Spleen (tissue), 11 donors: Measurements from ENCODE around the gene SIPA1L3. TPM values are rescaled to one million over a fixed set of nuclear protein-coding genes. Genes with fewer than 3 reads are reported as not detected.
A peak's percentile ranks its signal among the peaks of the same experiment; 100 is the strongest.

Experiments
- DNase-seq: peaks from one replicate; pipeline ENCODE4 v3.0.0-alpha.2; 2020
- H3K27ac ChIP-seq, 8 donors: fragments of 200-600 bp; sonication (generic) in 7 of 8; 1 replicate in 4 of 8; 2 replicates in 4 of 8; pipeline versions ENCODE4 v1.5.0 to v1.8.0; 2016 to 2021; ENCODE audit warnings: inconsistent platforms in 4 of 8, mild to moderate bottlenecking in 4 of 8, moderate library complexity in 1 of 8
- H3K27me3 ChIP-seq, 7 donors: fragments of 200-600 bp; sonication (generic) in 6 of 7; replicated peaks in 1 of 7; 1 replicate in 4 of 7; 2 replicates in 3 of 7; pipeline versions ENCODE4 v1.5.0 to v1.8.0; 2016 to 2021; ENCODE audit warnings: inconsistent platforms in 3 of 7, mild to moderate bottlenecking in 1 of 7
- H3K36me3 ChIP-seq, 6 donors: fragments of 200-600 bp; sonication (generic) in 5 of 6; 1 replicate in 4 of 6; 2 replicates in 2 of 6; pipeline versions ENCODE4 v1.5.0 to v1.8.0; 2016 to 2021; ENCODE audit warnings: inconsistent platforms in 2 of 6
- H3K4me1 ChIP-seq, 6 donors: fragments of 200-600 bp; sonication (generic) in 5 of 6; 1 replicate in 3 of 6; 2 replicates in 3 of 6; pipeline versions ENCODE4 v1.5.0 to v1.8.0; 2016 to 2021; ENCODE audit warnings: inconsistent platforms in 3 of 6
- H3K4me3 ChIP-seq, 8 donors: fragments of 200-600 bp; sonication (generic) in 7 of 8; 1 replicate in 4 of 8; 2 replicates in 4 of 8; pipeline versions ENCODE4 v1.5.0 to v1.8.0; 2016 to 2021; ENCODE audit warnings: inconsistent platforms in 4 of 8, mild to moderate bottlenecking in 4 of 8, moderate library complexity in 2 of 8
- H3K9me3 ChIP-seq, 8 donors: fragments of 200-600 bp; sonication (generic) in 7 of 8; 1 replicate in 4 of 8; 2 replicates in 4 of 8; pipeline versions ENCODE4 v1.5.0 to v1.8.0; 2016 to 2021; ENCODE audit warnings: inconsistent platforms in 4 of 8
- POLR2A ChIP-seq, 3 donors: fragments of 450-650 bp; IDR thresholded peaks; one replicate each; pipeline ENCODE4 v1.5.1; 2017; ENCODE audit warnings: antibody characterized with exemption in 3 of 3, mild to moderate bottlenecking in 1 of 3
- POLR2AphosphoS5 ChIP-seq, 3 donors: sonication (generic); formaldehyde crosslinking; IDR thresholded peaks; one replicate each; pipeline ENCODE4 v1.5.1; 2017; ENCODE audit warnings: antibody characterized with exemption in 3 of 3
- WGBS, 5 donors: extraction: QIAGEN DNeasy Blood & Tissue Kit in 3 of 5; methylation state at CpG; one replicate each; pipeline versions ENCODE4 v1.1.5 to v1.1.7; 2013 to 2018; 5-methylcytosine and 5-hydroxymethylcytosine counted together
- intact Hi-C: fragments of 100-400 bp; cut with DNase I; formaldehyde crosslinking; loops from one replicate; pipeline ENCODE4 v1.15.0; 2023; ENCODE audit warnings: low total_unique reads
- polyA plus RNA-seq, 3 donors: library from polyadenylated mRNA; stranded (reverse); fragments of 200-250 nt; gene quantifications; one replicate each; pipeline ENCODE4 v1.2.1, GENCODE V29; 2013
- total RNA-seq, 7 donors: library from RNA; depleted of rRNA in 3 of 7; stranded (reverse); fragments of >200 nt in 3 of 7; fragmentation: NEBNext Ultra II Directional in 4 of 7; extraction: Animal tissue kit (Norgen Biotek cat#: 25700) in 4 of 7; gene quantifications; one replicate each; pipeline versions ENCODE4 v1.1.0 to v1.2.1, GENCODE V29; 2016 to 2021
- TF ChIP-seq, protein P1 (sequence below), 11 experiments: fragments of 200-600 bp in 7 of 11; fragments of 450-650 bp in 4 of 11; sonication (generic) in 4 of 11; IDR thresholded peaks in 8 of 11; conservative IDR thresholded peaks in 3 of 11; 1 replicate in 7 of 11; 2 replicates in 4 of 11; pipeline versions ENCODE4 v1.4.0 to v1.8.0; 2016 to 2021; ENCODE audit warnings: antibody characterized with exemption in 11 of 11, inconsistent platforms in 4 of 11, mild to moderate bottlenecking in 1 of 11
- donor health status: healthy with polysubstance abuse.
- donor health status: DM: no; HTN: no; CAD: no; lungs with moderate emphysema.
- donor health status: DM: no; HTN: no; CAD: no.
- donor health status: Bipolar disorder and iron deficiency.
- donor health status: healthy.
- donor health status: DM: no; HTN: no; CAD: no.
- donor health status: DM: yes; HTN: yes; CAD: no.

Gene SIPA1L3
- total and polyA plus RNA-seq, 10 donors: 5.4 to 62.6 (median 40.3) TPM

DNA sequence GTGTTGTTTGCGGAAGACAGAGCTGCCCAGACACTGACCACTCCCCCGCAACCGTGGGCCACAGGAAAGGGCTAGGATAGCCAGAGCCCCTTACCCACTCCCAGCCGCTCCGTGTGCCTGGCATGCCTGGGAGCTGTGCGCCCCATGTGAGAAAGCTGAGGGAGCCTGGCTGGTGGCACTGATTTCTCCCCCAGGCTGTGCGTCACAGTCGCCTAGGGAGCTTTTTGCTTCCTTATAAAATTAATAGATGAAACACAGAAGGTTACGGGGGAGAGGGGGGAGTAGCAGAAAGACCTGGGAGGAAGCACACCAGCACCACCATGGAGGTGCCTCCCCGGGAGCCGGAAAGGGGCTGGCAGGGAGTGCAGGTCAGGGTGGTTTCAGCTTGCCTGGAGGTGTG lies 292.3 kb downstream of the SIPA1L3 start:
- H3K4me1 ChIP-seq: no peaks in the 10 kb centered on the region
- DNase-seq: no peak
- no peak overlapping the region for H3K27ac ChIP-seq
- TF ChIP-seq POLR2A (IDR thresholded peaks at IDR 0.05) (no peak), POLR2AphosphoS5 (IDR thresholded peaks at IDR 0.05) (no peak)
- TF ChIP-seq, protein P1, sequence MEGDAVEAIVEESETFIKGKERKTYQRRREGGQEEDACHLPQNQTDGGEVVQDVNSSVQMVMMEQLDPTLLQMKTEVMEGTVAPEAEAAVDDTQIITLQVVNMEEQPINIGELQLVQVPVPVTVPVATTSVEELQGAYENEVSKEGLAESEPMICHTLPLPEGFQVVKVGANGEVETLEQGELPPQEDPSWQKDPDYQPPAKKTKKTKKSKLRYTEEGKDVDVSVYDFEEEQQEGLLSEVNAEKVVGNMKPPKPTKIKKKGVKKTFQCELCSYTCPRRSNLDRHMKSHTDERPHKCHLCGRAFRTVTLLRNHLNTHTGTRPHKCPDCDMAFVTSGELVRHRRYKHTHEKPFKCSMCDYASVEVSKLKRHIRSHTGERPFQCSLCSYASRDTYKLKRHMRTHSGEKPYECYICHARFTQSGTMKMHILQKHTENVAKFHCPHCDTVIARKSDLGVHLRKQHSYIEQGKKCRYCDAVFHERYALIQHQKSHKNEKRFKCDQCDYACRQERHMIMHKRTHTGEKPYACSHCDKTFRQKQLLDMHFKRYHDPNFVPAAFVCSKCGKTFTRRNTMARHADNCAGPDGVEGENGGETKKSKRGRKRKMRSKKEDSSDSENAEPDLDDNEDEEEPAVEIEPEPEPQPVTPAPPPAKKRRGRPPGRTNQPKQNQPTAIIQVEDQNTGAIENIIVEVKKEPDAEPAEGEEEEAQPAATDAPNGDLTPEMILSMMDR (IDR thresholded peaks at IDR 0.05 in 8 of 11, conservative IDR thresholded peaks at IDR 0.05 in 3 of 11): no peak
- H3K4me3 ChIP-seq: no peak overlapping the region
- WGBS, 5 donors: 88 to 97% (median 93%) methylated on average over 10 to 11 of the region's 11 CpGs
- peaks cover 0 to 99% (median 58%) of the 10 kb centered on the region in 6 donors for H3K36me3 ChIP-seq
- no peaks in the 10 kb centered on the region for H3K9me3 ChIP-seq
- intact Hi-C loops: no loop called here
- no peaks in the 10 kb centered on the region for H3K27me3 ChIP-seq

DNA sequence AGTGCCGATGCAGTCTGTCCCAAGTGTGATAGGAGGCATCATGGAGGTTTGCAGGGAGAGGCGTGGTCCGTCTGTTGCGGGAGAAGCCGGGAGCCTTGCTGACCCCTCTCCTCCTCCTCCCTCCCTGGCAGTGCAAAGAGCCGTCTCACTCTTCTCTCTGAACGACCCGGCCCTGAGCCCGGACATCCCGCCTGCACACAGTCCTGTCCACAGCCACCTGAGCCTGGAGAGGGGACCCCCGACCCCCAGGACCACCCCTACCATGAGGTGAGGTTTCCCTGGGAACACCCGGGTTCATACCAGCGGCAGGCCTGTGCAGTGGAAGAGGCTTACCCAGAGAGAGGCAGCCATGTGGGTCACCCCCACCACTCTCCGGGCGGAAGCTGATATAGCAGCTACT lies 294.7 kb downstream of the SIPA1L3 start:
- intact Hi-C loops: no loop called here
- H3K36me3 ChIP-seq: peaks cover 0 to 100% (median 77%) of the 10 kb centered on the region in 6 donors
- no peak for DNase-seq
- WGBS, 5 donors: 90 to 94% (median 91%) methylated on average over 14 to 15 of the region's 15 CpGs
- no peaks in the 10 kb centered on the region for H3K27me3 ChIP-seq
- H3K9me3 ChIP-seq: no peaks in the 10 kb centered on the region
- TF ChIP-seq POLR2AphosphoS5 (IDR thresholded peaks at IDR 0.05) (peak in 1 of 3 donors; percentile 8), POLR2A (IDR thresholded peaks at IDR 0.05) (no peak)
- TF ChIP-seq, protein P1 (IDR thresholded peaks at IDR 0.05 in 8 of 11, conservative IDR thresholded peaks at IDR 0.05 in 3 of 11): no peak
- no peak overlapping the region for H3K4me3 ChIP-seq
- H3K27ac ChIP-seq: no peak overlapping the region
- no peaks in the 10 kb centered on the region for H3K4me1 ChIP-seq

DNA sequence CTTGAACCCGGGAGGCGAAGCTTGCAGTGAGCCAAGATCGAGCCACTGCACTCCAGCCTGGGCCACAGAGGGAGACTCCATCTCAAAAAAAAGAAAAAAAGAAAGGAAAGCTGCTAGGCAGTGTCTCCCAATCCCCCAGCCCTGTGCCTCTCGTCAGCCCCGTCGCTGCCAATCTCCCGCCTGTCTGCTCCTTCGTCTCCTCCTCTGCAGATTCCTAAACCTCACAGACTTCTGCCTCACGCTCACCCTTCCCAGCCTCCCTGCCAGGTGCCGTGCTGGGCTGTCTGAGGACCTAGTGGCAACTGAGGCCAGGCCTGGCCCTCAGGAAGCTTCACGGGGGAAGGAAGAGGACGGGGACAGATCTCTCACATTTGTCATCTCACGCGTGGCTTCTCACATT lies 295.5 kb downstream of the SIPA1L3 start:
- no peak for DNase-seq
- 91 to 97% (median 94%) methylated on average over 14 of the region's 14 CpGs for WGBS, 5 donors
- intact Hi-C loops: no loop called here
- H3K4me3 ChIP-seq: no peak overlapping the region
- TF ChIP-seq POLR2AphosphoS5 (IDR thresholded peaks at IDR 0.05): peak in 1 of 3 donors; percentile 26
- TF ChIP-seq POLR2A (IDR thresholded peaks at IDR 0.05): no peak
- no peaks in the 10 kb centered on the region for H3K4me1 ChIP-seq
- H3K9me3 ChIP-seq: no peaks in the 10 kb centered on the region
- peaks cover 0 to 100% (median 78%) of the 10 kb centered on the region in 6 donors for H3K36me3 ChIP-seq
- peaks cover 0 to 7% (median 0%) of the 10 kb centered on the region in 7 donors for H3K27me3 ChIP-seq
- no peak overlapping the region for H3K27ac ChIP-seq

DNA sequence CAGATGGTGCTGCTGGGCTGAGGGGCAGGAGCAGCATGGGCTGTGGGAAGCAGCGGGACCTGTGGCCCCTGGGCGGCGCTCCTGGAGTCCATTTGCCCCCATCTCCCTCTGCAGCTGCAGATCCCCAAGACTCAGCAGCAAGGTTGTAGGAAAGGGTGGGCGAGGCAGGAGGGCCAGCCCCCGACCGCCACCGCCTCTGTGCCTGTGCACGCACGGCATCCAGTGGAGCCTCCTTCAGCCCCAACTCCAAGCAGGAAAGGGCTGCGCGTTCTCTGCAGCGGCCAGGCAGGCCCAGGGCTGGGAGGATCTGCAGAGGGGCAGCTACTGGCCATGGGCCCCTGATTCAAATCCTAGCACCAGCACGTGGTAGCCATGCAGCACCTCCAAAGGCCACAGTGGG lies 296.2 kb downstream of the SIPA1L3 start:
- WGBS, 5 donors: 82 to 95% (median 93%) methylated on average over 5 to 13 of the region's 13 CpGs
- TF ChIP-seq POLR2AphosphoS5 (IDR thresholded peaks at IDR 0.05): no peak
- TF ChIP-seq POLR2A (IDR thresholded peaks at IDR 0.05): no peak
- H3K36me3 ChIP-seq: peaks cover 0 to 98% (median 74%) of the 10 kb centered on the region in 6 donors
- DNase-seq: no peak
- no peak overlapping the region for H3K4me3 ChIP-seq
- H3K9me3 ChIP-seq: no peaks in the 10 kb centered on the region
- H3K27ac ChIP-seq: no peak overlapping the region
- intact Hi-C loops: no loop called here
- H3K27me3 ChIP-seq: peaks cover 0 to 10% (median 0%) of the 10 kb centered on the region in 7 donors
- no peaks in the 10 kb centered on the region for H3K4me1 ChIP-seq

DNA sequence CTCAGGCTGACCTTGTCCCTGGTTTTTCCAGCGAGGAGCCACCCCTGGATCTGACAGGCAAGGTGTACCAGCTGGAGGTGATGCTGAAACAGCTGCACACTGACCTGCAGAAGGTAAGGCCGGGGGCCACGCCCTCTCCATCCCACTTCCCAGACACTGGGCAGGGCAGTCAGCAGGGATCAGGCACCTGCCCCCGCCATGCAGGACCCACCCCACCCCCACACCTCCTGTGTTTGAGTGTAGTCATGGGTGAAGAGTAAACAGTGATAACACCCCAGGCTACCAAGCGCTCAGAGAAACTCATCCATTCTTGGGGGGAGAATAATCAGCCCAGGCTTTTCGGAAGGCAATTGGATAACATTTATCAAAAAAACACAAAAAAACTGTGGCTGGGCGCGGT lies 297.1 kb downstream of the SIPA1L3 start:
- no peak for DNase-seq
- TF ChIP-seq POLR2AphosphoS5 (IDR thresholded peaks at IDR 0.05) (no peak), POLR2A (IDR thresholded peaks at IDR 0.05) (no peak)
- TF ChIP-seq, protein P1 (IDR thresholded peaks at IDR 0.05 in 8 of 11, conservative IDR thresholded peaks at IDR 0.05 in 3 of 11): no peak
- H3K36me3 ChIP-seq: peaks cover 0 to 95% (median 66%) of the 10 kb centered on the region in 6 donors
- WGBS, 5 donors: 94 to 98% (median 96%) methylated on average over 8 of the region's 8 CpGs
- no peaks in the 10 kb centered on the region for H3K9me3 ChIP-seq
- no peak overlapping the region for H3K27ac ChIP-seq
- H3K4me1 ChIP-seq: peaks cover 0 to 7% (median 1%) of the 10 kb centered on the region in 6 donors
- intact Hi-C loops: no loop called here
- H3K27me3 ChIP-seq: peaks cover 0 to 18% (median 5%) of the 10 kb centered on the region in 7 donors
- no peak overlapping the region for H3K4me3 ChIP-seq
